DND-41 (cell line): ENCODE results near the gene LRRC59.

ENCODE experiments used
- ATAC-seq: fragments of 200-7000 bp; cut with Tn5 transposase; 3 replicates; pipeline ENCODE4 v1.9.1; 2021; ENCODE audit warnings: low read depth; ENCODE audit not compliant: insufficient read depth
- DNase-seq: peaks from one replicate; pipeline ENCODE4 v3.0.0-alpha.2; 2020
- H2AFZ ChIP-seq: 2 replicates; pipeline ENCODE4 v1.6.0; 2012; ENCODE audit warnings: low read depth, low read length
- H3K27ac ChIP-seq: 2 replicates; pipeline ENCODE4 v1.5.1; 2012; ENCODE audit warnings: low read length, inconsistent platforms
- H3K27me3 ChIP-seq: fragments of 200-600 bp; sonication (generic); 2 replicates; pipeline ENCODE4 v1.6.0; 2012; ENCODE audit warnings: low read length, mild to moderate bottlenecking, inconsistent platforms; ENCODE audit not compliant: insufficient read depth, poor library complexity
- H3K36me3 ChIP-seq: 2 replicates; pipeline ENCODE4 v1.5.1; 2012; ENCODE audit warnings: low read length, inconsistent platforms; ENCODE audit not compliant: insufficient read depth
- H3K4me1 ChIP-seq: 2 replicates; pipeline ENCODE4 v1.5.1; 2012; ENCODE audit warnings: mild to moderate bottlenecking, low read length; ENCODE audit not compliant: insufficient read depth
- H3K4me2 ChIP-seq: 2 replicates; pipeline ENCODE4 v1.6.0; 2012; ENCODE audit warnings: mild to moderate bottlenecking, moderate library complexity, low read length, inconsistent platforms; ENCODE audit not compliant: insufficient read depth
- H3K4me3 ChIP-seq, 2 experiments: fragments of 200-600 bp in 1 of 2; shearing (Covaris generic) in 1 of 2; 2 replicates each; pipeline ENCODE4 v1.5.1; 2012 to 2016; ENCODE audit warnings: inconsistent platforms in 2 of 2, low read length in 2 of 2, mild to moderate bottlenecking in 2 of 2, low read depth in 1 of 2, moderate library complexity in 1 of 2
- H3K79me2 ChIP-seq: 2 replicates; pipeline ENCODE4 v1.6.0; 2012; ENCODE audit warnings: low read length, inconsistent platforms; ENCODE audit not compliant: insufficient read depth
- H3K9ac ChIP-seq: 2 replicates; pipeline ENCODE4 v1.6.0; 2012; ENCODE audit warnings: low read depth, mild to moderate bottlenecking, inconsistent platforms, low read length, moderate library complexity
- H3K9me3 ChIP-seq: 2 replicates; pipeline ENCODE4 v1.5.1; 2012; ENCODE audit warnings: low read length, moderate library complexity, mild to moderate bottlenecking, inconsistent platforms; ENCODE audit not compliant: insufficient read depth, severe bottlenecking
- H4K20me1 ChIP-seq: 2 replicates; pipeline ENCODE4 v1.6.0; 2012; ENCODE audit warnings: low read length; ENCODE audit not compliant: insufficient read depth
- CTCF ChIP-seq: IDR thresholded peaks from 2 replicates; pipeline ENCODE4 v1.5.1; 2012; ENCODE audit warnings: borderline replicate concordance, low read length, moderate library complexity, mild to moderate bottlenecking; ENCODE audit not compliant: poor library complexity, severe bottlenecking; ENCODE audit errors: extremely low read depth
- EZH2 ChIP-seq: IDR thresholded peaks from 3 replicates; pipeline ENCODE4 v1.6.1; 2012; ENCODE audit warnings: borderline replicate concordance, low read depth, mild to moderate bottlenecking, moderate library complexity, low read length, inconsistent platforms; ENCODE audit not compliant: severe bottlenecking

LRRC59 gene

GRCh38 chr17:50386510-50386909 lies 10.8 kb downstream of the LRRC59 start:
- peaks cover 14% of the 10 kb centered on the region; the same call in 1 of the 2 replicates for H4K20me1 ChIP-seq

GRCh38 chr17:50382931-50383330 lies 14.4 kb downstream of the LRRC59 start:
- H3K27ac ChIP-seq = no peak overlapping the region
- H3K4me1 ChIP-seq = no peaks in the 10 kb centered on the region; the same call in 1 of the 2 replicates
- H3K36me3 ChIP-seq = peaks cover 97% of the 10 kb centered on the region
- no peak overlapping the region for H2AFZ ChIP-seq
- no peak for TF ChIP-seq EZH2
- TF ChIP-seq CTCF = no peak
- peaks cover 10% of the 10 kb centered on the region; the same call in 1 of the 2 replicates for H4K20me1 ChIP-seq
- no peak overlapping the region for H3K9ac ChIP-seq
- no peak for DNase-seq
- H3K4me3 ChIP-seq = no peak overlapping the region
- H3K4me2 ChIP-seq = no peak overlapping the region
- H3K9me3 ChIP-seq = no peaks in the 10 kb centered on the region
- H3K79me2 ChIP-seq = no peaks in the 10 kb centered on the region
- no peak for ATAC-seq
- H3K27me3 ChIP-seq = no peaks in the 10 kb centered on the region

More at GRCh38 chr17:50386510-50386909, 10.8 kb downstream of the LRRC59 start:
- Histone ChIP-seq H3K27me3 (no peaks in the 10 kb centered on the region), H3K9me3 (no peaks in the 10 kb centered on the region), H3K4me2 (no peak overlapping the region), H3K27ac (no peak overlapping the region), H3K4me1 (no peaks in the 10 kb centered on the region), H2AFZ (no peak overlapping the region), H3K4me3 (no peak overlapping the region), H3K36me3 (peaks cover 100% of the 10 kb centered on the region), H3K79me2 (peaks cover 10% of the 10 kb centered on the region), H3K9ac (no peak overlapping the region)
- no peak for ATAC-seq
- TF ChIP-seq CTCF (no peak), EZH2 (no peak)
- no peak for DNase-seq

GRCh38 chr17:50381920-50382319 lies 15.4 kb downstream of the LRRC59 start:
- ATAC-seq = no peak
- Histone ChIP-seq H3K9me3 (no peaks in the 10 kb centered on the region), H3K27ac (no peak overlapping the region), H3K4me2 (no peak overlapping the region), H3K27me3 (no peaks in the 10 kb centered on the region), H3K79me2 (no peaks in the 10 kb centered on the region), H3K4me1 (no peaks in the 10 kb centered on the region; the same call in 1 of the 2 replicates), H3K9ac (no peak overlapping the region), H4K20me1 (peaks cover 10% of the 10 kb centered on the region; the same call in 1 of the 2 replicates), H2AFZ (no peak overlapping the region), H3K36me3 (peaks cover 93% of the 10 kb centered on the region), H3K4me3 (no peak overlapping the region)
- DNase-seq = no peak
- TF ChIP-seq EZH2 = no peak
- no peak for TF ChIP-seq CTCF

GRCh38 chr17:50381260-50381815 lies 16.0 kb downstream of the LRRC59 start:
- H3K4me3 ChIP-seq = no peak overlapping the region
- no peak overlapping the region for H3K27ac ChIP-seq
- DNase-seq = no peak
- ATAC-seq = no peak
- no peaks in the 10 kb centered on the region for H3K9me3 ChIP-seq
- H4K20me1 ChIP-seq = peaks cover 7% of the 10 kb centered on the region; the same call in 1 of the 2 replicates
- H3K4me2 ChIP-seq = no peak overlapping the region
- H3K36me3 ChIP-seq = peaks cover 93% of the 10 kb centered on the region
- H2AFZ ChIP-seq = no peak overlapping the region
- no peak overlapping the region for H3K9ac ChIP-seq
- H3K4me1 ChIP-seq = peaks cover 3% of the 10 kb centered on the region
- no peaks in the 10 kb centered on the region for H3K79me2 ChIP-seq
- TF ChIP-seq EZH2 (no peak), CTCF (no peak)
- no peaks in the 10 kb centered on the region for H3K27me3 ChIP-seq
